Measurements from ENCODE around the gene CRACR2A. TPM values are rescaled to one million over a fixed set of nuclear protein-coding genes. Genes with fewer than 3 reads are reported as not detected.

The CRACR2A gene
- polyA plus RNA-seq, 1 donor from 2014 or later, result 2.1 TPM

DNA sequence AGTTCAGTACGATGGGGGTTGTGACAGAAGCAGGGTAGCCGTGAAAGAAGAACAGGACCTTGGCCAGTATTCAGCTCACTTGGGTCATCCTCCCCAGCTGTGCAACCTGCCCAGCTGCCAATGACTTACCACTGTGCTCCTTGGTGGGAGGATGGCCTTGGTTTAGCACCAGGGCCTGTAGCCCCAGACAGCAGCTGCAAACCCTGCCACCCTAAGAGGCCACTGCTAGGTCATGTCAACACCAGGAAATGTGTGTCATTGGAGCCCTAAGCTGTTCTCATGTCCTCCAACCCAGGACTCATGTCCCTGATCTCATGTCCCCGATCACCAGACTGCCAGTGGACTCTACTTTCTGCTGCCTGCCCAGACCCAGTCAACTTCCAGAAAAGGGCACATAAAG lies 3.0 kb upstream of the CRACR2A start:
- Histone ChIP-seq H3F3A (ENCODE audit: insufficient read depth, low read length, poor library complexity, severe bottlenecking) (no peaks in the 10 kb centered on the region), H3K36me3 (ENCODE audit: insufficient read depth, low read length) (no peaks in the 10 kb centered on the region), H2AFZ (ENCODE audit: low read depth, low read length) (no peak overlapping the region), H3K9ac (ENCODE audit: low read length) (no peak overlapping the region), H3K27me3 (ENCODE audit: insufficient read depth, low read depth, low read length) (peaks cover 8% of the 10 kb centered on the region), H3K4me3 (ENCODE audit: low read length) (no peak overlapping the region), H3K9me3 (ENCODE audit: low read length) (no peaks in the 10 kb centered on the region), H3K27ac (ENCODE audit: low read length) (no peak overlapping the region), H3K9me2 (ENCODE audit: insufficient read depth, low read length) (no peaks in the 10 kb centered on the region), H3K79me2 (replicated peaks; ENCODE audit: insufficient read depth, low read length) (no peaks in the 10 kb centered on the region), H4K20me1 (ENCODE audit: insufficient read depth) (no peaks in the 10 kb centered on the region), H3K4me2 (ENCODE audit: low read length) (no peak overlapping the region)
- TF ChIP-seq, protein P1, sequence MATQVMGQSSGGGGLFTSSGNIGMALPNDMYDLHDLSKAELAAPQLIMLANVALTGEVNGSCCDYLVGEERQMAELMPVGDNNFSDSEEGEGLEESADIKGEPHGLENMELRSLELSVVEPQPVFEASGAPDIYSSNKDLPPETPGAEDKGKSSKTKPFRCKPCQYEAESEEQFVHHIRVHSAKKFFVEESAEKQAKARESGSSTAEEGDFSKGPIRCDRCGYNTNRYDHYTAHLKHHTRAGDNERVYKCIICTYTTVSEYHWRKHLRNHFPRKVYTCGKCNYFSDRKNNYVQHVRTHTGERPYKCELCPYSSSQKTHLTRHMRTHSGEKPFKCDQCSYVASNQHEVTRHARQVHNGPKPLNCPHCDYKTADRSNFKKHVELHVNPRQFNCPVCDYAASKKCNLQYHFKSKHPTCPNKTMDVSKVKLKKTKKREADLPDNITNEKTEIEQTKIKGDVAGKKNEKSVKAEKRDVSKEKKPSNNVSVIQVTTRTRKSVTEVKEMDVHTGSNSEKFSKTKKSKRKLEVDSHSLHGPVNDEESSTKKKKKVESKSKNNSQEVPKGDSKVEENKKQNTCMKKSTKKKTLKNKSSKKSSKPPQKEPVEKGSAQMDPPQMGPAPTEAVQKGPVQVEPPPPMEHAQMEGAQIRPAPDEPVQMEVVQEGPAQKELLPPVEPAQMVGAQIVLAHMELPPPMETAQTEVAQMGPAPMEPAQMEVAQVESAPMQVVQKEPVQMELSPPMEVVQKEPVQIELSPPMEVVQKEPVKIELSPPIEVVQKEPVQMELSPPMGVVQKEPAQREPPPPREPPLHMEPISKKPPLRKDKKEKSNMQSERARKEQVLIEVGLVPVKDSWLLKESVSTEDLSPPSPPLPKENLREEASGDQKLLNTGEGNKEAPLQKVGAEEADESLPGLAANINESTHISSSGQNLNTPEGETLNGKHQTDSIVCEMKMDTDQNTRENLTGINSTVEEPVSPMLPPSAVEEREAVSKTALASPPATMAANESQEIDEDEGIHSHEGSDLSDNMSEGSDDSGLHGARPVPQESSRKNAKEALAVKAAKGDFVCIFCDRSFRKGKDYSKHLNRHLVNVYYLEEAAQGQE (IDR thresholded peaks at IDR 0.05; ENCODE audit: borderline replicate concordance), result no peak
- TF ChIP-seq RAD21 (conservative IDR thresholded peaks at IDR 0.05), result no peak
- no peak for TF ChIP-seq MXI1 (conservative IDR thresholded peaks at IDR 0.05; ENCODE audit: poor library complexity, severe bottlenecking)
- no peak for TF ChIP-seq POLR2AphosphoS5 (IDR thresholded peaks at IDR 0.05)
- no peak for TF ChIP-seq EP300 (conservative IDR thresholded peaks at IDR 0.05; ENCODE audit: poor library complexity, severe bottlenecking)
- no peak for TF ChIP-seq EZH2 (IDR thresholded peaks at IDR 0.05; ENCODE audit: borderline replicate concordance, insufficient read depth, low read length, poor library complexity, severe bottlenecking)
- TF ChIP-seq SMC3 (conservative IDR thresholded peaks at IDR 0.05; ENCODE audit: poor library complexity), result no peak
- TF ChIP-seq TAF1 (IDR thresholded peaks at IDR 0.05; ENCODE audit: low read depth), result no peak

- Histone ChIP-seq H3K27ac (ENCODE audit: low read length) (no peak overlapping the region), H3K9me3 (ENCODE audit: low read length) (no peaks in the 10 kb centered on the region), H3F3A (ENCODE audit: insufficient read depth, low read length, poor library complexity, severe bottlenecking) (no peaks in the 10 kb centered on the region), H3K4me2 (ENCODE audit: low read length) (no peak overlapping the region), H3K79me2 (replicated peaks; ENCODE audit: insufficient read depth, low read length) (no peaks in the 10 kb centered on the region), H2AFZ (ENCODE audit: low read depth, low read length) (no peak overlapping the region), H3K9ac (ENCODE audit: low read length) (no peak overlapping the region), H3K36me3 (ENCODE audit: insufficient read depth, low read length) (no peaks in the 10 kb centered on the region), H4K20me1 (ENCODE audit: insufficient read depth) (no peaks in the 10 kb centered on the region), H3K9me2 (ENCODE audit: insufficient read depth, low read length) (no peaks in the 10 kb centered on the region), H3K27me3 (ENCODE audit: insufficient read depth, low read depth, low read length) (peaks cover 8% of the 10 kb centered on the region), H3K4me3 (ENCODE audit: low read length) (no peak overlapping the region)
- no peak for TF ChIP-seq EP300 (conservative IDR thresholded peaks at IDR 0.05; ENCODE audit: poor library complexity, severe bottlenecking)
- no peak for TF ChIP-seq POLR2AphosphoS5 (IDR thresholded peaks at IDR 0.05)
- TF ChIP-seq, protein P1 (IDR thresholded peaks at IDR 0.05; ENCODE audit: borderline replicate concordance), result no peak
- TF ChIP-seq, protein P2, sequence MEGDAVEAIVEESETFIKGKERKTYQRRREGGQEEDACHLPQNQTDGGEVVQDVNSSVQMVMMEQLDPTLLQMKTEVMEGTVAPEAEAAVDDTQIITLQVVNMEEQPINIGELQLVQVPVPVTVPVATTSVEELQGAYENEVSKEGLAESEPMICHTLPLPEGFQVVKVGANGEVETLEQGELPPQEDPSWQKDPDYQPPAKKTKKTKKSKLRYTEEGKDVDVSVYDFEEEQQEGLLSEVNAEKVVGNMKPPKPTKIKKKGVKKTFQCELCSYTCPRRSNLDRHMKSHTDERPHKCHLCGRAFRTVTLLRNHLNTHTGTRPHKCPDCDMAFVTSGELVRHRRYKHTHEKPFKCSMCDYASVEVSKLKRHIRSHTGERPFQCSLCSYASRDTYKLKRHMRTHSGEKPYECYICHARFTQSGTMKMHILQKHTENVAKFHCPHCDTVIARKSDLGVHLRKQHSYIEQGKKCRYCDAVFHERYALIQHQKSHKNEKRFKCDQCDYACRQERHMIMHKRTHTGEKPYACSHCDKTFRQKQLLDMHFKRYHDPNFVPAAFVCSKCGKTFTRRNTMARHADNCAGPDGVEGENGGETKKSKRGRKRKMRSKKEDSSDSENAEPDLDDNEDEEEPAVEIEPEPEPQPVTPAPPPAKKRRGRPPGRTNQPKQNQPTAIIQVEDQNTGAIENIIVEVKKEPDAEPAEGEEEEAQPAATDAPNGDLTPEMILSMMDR (IDR thresholded peaks at IDR 0.05; ENCODE audit: poor library complexity, severe bottlenecking), result no peak
- TF ChIP-seq EZH2 (IDR thresholded peaks at IDR 0.05; ENCODE audit: borderline replicate concordance, insufficient read depth, low read length, poor library complexity, severe bottlenecking), result no peak
- no peak for TF ChIP-seq RAD21 (conservative IDR thresholded peaks at IDR 0.05)
- no peak for TF ChIP-seq TAF1 (IDR thresholded peaks at IDR 0.05; ENCODE audit: low read depth)
- TF ChIP-seq SMC3 (conservative IDR thresholded peaks at IDR 0.05; ENCODE audit: poor library complexity), result no peak
- TF ChIP-seq MXI1 (conservative IDR thresholded peaks at IDR 0.05; ENCODE audit: poor library complexity, severe bottlenecking), result no peak
These were observed 805 bp upstream of the CRACR2A start for GRCh38 chr12:3753544-3754284.

All from neural cell (in vitro differentiated cells).